Left lung (tissue), 10 donors: Measurements from ENCODE around the gene CLNS1A. TPM values are rescaled to one million over a fixed set of nuclear protein-coding genes. Genes with fewer than 3 reads are reported as not detected.

Experiments used
- ATAC-seq: fragments of 200-7000 bp; cut with Tn5 transposase; one replicate; pipeline ENCODE4 v1.9.1; 2020; ENCODE audit warnings: moderate library complexity
- DNase-seq, 4 donors: peaks; one replicate each; pipeline ENCODE4 v3.0.0-alpha.2; 2013 to 2020
- H3K27ac ChIP-seq, 2 donors: fragments of 200-600 bp; sonication (generic) in 1 of 2; one replicate each; pipeline versions ENCODE4 v1.5.0 to v1.8.0; 2020 to 2021
- H3K27me3 ChIP-seq, 2 donors: fragments of 200-600 bp; sonication (generic) in 1 of 2; one replicate each; pipeline versions ENCODE4 v1.5.0 to v1.8.0; 2020 to 2021
- H3K36me3 ChIP-seq, 2 donors: fragments of 200-600 bp; sonication (generic) in 1 of 2; one replicate each; pipeline versions ENCODE4 v1.5.0 to v1.8.0; 2020 to 2021
- H3K4me1 ChIP-seq, 2 donors: fragments of 200-600 bp; one replicate each; pipeline ENCODE4 v1.8.0; 2021
- H3K4me3 ChIP-seq, 2 donors: fragments of 200-600 bp; sonication (generic) in 1 of 2; one replicate each; pipeline versions ENCODE4 v1.5.0 to v1.8.0; 2020 to 2021; ENCODE audit warnings: mild to moderate bottlenecking in 1 of 2
- H3K9me3 ChIP-seq, 2 donors: fragments of 200-600 bp; sonication (generic) in 1 of 2; one replicate each; pipeline versions ENCODE4 v1.5.0 to v1.8.0; 2020 to 2021
- CTCF ChIP-seq, 2 donors: fragments of 200-600 bp; sonication (generic) in 1 of 2; IDR thresholded peaks; one replicate each; pipeline versions ENCODE4 v1.5.0 to v1.8.0; 2021; ENCODE audit warnings: antibody characterized with exemption in 2 of 2
- intact Hi-C, 2 donors: fragments of 100-400 bp; cut with DNase I; formaldehyde crosslinking; loops; one replicate each; pipeline versions ENCODE4 v1.11.2 to v1.14.2; 2022
- polyA plus RNA-seq, 6 donors: library from polyadenylated mRNA; unstranded; fragments of 120-200 nt; gene quantifications; one replicate each; pipeline ENCODE4 v1.2.1, GENCODE V29; 2013; ENCODE audit not compliant: insufficient read length in 6 of 6
- total RNA-seq, 2 donors: library from RNA; stranded (reverse); fragmentation: NEBNext Ultra II Directional; extraction: Animal tissue kit (Norgen Biotek cat#: 25700); gene quantifications; one replicate each; pipeline ENCODE4 v1.2.1, GENCODE V29; 2021
- donor health status: DM: no; HTN: yes; CAD: no.
- donor health status: DM: no; HTN: no; CAD: no.

Gene CLNS1A
- total and polyA plus RNA-seq, 8 donors, result 61.1 to 202 (median 185) TPM

GRCh38 chr11:77658213-77659013, 20.8 kb upstream of the CLNS1A start:
- no peak for ATAC-seq
- no peak for TF ChIP-seq CTCF (IDR thresholded peaks at IDR 0.05)
- no peak overlapping the region for H3K27ac ChIP-seq

GRCh38 chr11:77656362-77656761, 18.8 kb upstream of the CLNS1A start:
- no peaks in the 10 kb centered on the region for H3K4me1 ChIP-seq
- no peak for DNase-seq
- no peak for TF ChIP-seq CTCF (IDR thresholded peaks at IDR 0.05)
- H3K36me3 ChIP-seq, result no peaks in the 10 kb centered on the region
- no peak for ATAC-seq
- no peak overlapping the region for H3K4me3 ChIP-seq
- intact Hi-C loops, result no loop called here
- no peaks in the 10 kb centered on the region for H3K9me3 ChIP-seq
- H3K27me3 ChIP-seq, result no peaks in the 10 kb centered on the region
- no peak overlapping the region for H3K27ac ChIP-seq

More at GRCh38 chr11:77658213-77659013, 20.8 kb upstream of the CLNS1A start:
- intact Hi-C loops, result no loop called here
- H3K27me3 ChIP-seq, result no peaks in the 10 kb centered on the region
- H3K4me3 ChIP-seq, result no peak overlapping the region
- DNase-seq, result no peak
- H3K4me1 ChIP-seq, result no peaks in the 10 kb centered on the region
- no peaks in the 10 kb centered on the region for H3K9me3 ChIP-seq
- no peaks in the 10 kb centered on the region for H3K36me3 ChIP-seq

- H3K36me3 ChIP-seq, result no peaks in the 10 kb centered on the region
- intact Hi-C loops, result no loop called here
- DNase-seq (no peak), ATAC-seq (no peak)
- H3K27me3 ChIP-seq, result no peaks in the 10 kb centered on the region
- H3K9me3 ChIP-seq, result no peaks in the 10 kb centered on the region
- no peak for TF ChIP-seq CTCF (IDR thresholded peaks at IDR 0.05)
- no peak overlapping the region for H3K27ac ChIP-seq
- H3K4me1 ChIP-seq, result no peaks in the 10 kb centered on the region
- H3K4me3 ChIP-seq, result no peak overlapping the region
Measured at GRCh38 chr11:77654770-77655434, 17.3 kb upstream of the CLNS1A start.

- Histone ChIP-seq H3K4me1 (no peaks in the 10 kb centered on the region), H3K36me3 (no peaks in the 10 kb centered on the region), H3K4me3 (no peak overlapping the region), H3K27ac (no peak overlapping the region), H3K9me3 (no peaks in the 10 kb centered on the region), H3K27me3 (no peaks in the 10 kb centered on the region)
- ATAC-seq (no peak), DNase-seq (no peak)
- intact Hi-C loops, result no loop called here
- TF ChIP-seq CTCF (IDR thresholded peaks at IDR 0.05), result no peak
Measured at GRCh38 chr11:77650123-77650522, 12.5 kb upstream of the CLNS1A start.

- H3K27ac ChIP-seq, result no peak overlapping the region
- intact Hi-C loops, result no loop called here
- no peak overlapping the region for H3K4me3 ChIP-seq
- H3K27me3 ChIP-seq, result no peaks in the 10 kb centered on the region
- ATAC-seq (no peak), DNase-seq (no peak)
- H3K9me3 ChIP-seq, result no peaks in the 10 kb centered on the region
- TF ChIP-seq CTCF (IDR thresholded peaks at IDR 0.05), result no peak
- no peaks in the 10 kb centered on the region for H3K4me1 ChIP-seq
- no peaks in the 10 kb centered on the region for H3K36me3 ChIP-seq
Measured at GRCh38 chr11:77647654-77648305, 10.2 kb upstream of the CLNS1A start.
